ENCODE data around the gene PIERCE2.
"Not testable (repeated sequence)": the region's sequence is repeated elsewhere in the genome, so short reads cannot be mapped to it uniquely, and the experiment has no call there.

PIERCE2 gene

DNA sequence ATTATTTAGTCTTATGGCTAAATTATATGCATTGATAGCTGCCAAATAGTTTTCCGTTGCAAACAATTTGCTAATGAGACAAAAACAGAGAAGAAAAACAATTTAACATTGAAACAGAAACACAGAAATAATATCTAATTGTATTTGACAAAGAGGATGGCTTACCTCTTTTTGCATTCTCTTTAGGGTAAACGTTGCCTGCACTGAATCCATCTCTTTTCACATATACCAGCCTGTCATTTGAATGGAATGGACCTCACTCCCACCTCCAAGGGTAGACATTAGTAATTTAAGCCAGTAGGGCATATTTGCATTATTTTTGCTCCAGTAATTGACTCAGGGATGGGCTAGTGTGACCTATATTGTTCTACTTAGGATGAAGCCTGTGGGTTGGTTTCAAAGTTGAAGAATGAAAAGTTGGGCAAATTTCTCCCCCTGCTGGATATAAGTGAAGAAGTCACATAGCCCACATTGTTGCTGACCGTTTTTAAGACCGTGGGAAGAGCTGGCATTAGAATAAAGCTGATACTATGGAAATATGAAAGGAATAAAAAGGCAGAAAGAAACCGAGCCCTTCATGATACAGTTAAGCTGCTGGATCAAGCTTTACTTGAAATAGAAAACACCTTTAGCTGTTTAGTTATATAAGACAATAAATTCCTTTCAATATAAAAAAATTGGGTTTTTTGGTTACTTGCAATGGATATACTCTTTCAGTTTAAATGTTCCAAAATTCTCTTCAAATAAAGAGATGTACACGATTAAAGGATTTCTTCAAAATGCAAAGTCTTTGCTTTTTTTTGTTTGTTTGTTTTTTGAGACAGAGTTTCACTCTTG, 26.9 kb downstream of the PIERCE2 start:
- DNase-seq: peak; percentile 52

DNA sequence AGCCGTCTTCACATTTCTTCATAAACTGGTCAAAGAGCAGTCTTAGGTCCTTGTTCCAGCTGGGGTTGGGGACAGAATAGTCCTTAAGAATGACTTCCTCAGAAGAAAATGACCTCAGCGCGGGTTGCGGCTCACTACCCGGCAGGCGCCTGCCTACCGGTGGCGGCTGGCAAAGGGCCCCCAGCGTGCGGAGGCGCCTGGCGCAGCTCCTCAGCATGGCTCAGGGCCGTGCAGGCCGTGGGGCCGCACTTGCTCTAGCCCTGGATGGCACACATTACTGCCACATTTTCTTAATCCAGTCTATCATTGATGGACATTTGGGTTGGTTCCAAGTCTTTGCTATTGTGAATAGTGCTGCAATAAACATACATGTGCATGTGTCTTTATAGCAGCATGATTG, 34.8 kb downstream of the PIERCE2 start:
- not testable (repeated sequence) for DNase-seq

DNA sequence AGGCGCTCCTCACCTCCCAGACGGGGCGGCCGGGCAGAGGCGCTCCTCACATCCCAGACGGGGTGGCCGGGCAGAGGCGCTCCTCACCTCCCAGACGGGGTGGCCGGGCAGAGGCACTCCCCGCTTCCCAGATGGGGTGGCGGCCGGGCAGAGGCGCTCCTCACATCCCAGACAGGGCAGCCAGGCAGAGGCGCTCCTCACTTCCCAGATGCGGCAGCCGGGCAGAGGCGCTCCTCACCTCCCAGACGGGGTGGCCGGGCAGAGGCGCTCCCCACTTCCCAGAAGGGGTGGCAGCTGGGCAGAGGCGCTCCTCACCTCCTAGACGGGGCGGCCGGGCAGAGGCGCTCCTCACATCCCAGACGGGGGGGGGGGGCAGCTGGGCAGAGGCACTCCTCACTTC, 37.6 kb downstream of the PIERCE2 start:
- not testable (repeated sequence) for DNase-seq

DNA sequence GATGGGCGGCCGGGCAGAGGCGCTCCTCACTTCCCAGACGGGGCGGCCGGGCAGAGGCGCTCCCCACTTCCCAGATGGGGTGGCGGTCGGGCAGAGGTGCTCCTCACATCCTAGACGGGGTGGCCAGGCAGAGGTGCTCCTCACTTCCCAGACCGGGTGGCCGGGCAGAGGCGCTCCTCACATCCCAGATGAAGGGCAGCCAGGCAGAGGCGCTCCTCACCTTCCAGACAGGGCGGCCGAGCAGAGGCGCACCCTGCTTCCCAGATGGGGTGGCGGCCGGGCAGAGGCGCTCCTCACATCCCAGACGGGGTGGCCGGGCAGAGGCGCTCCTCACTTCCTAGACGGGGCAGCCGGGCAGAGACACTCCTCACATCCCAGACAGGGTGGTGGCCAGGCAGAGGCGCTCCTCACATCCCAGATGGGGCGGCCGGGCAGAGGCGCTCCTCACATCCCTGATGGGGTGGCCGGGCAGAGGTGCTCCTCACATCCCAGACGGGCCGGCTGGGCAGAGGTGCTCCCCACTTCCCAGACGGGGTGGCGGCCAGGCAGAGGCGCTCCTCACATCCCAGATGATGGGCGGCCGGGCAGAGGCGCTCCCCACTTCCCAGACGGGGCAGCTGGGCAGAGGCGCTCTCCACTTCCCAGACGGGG, 38.2 kb downstream of the PIERCE2 start:
- DNase-seq: not testable (repeated sequence)

DNA sequence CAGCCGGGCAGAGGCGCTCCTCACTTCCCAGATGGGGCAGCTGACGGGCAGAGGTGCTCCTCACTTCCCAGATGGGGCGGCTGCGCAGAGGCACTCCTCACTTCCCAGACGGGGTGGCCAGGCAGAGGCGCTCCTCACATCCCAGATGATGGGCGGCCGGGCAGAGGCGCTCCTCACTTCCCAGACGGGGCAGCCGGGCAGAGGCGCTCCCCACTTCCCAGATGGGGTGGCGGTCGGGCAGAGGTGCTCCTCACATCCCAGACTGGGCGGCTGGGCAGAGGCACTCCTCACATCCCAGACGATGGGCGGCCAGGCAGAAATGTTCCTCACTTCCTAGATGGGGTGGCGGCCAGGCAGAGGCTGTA, 38.7 kb downstream of the PIERCE2 start:
- DNase-seq: not testable (repeated sequence)

DNA sequence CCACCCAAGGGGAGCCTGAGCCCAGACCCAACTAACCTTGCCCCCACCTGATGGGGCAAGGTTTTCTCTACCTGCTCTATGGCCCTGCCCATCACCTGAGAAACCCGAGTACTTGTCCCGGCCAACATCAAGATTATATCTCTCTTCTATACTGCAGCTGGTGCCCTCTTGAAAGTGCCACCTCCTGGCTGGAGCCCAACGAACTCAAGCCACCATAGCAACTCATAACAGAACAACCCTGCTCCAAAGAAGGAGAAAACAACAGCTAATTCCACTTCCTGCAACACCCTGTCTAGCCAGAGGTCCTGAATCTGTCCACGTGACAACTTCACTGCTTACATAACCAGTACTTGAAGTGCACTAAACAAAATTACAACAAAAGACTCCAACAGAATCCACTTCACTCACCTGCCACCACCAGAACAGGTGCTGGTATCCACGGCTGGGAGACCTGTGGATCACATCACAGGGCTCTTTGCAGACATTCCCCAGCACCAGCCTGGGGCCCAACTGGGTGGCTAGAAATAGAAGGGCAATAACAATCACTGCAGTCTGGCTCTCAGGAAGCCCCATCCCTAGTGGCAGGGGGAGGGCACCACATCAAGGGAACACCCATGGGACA, 49.2 kb downstream of the PIERCE2 start:
- no peak for DNase-seq

DNA sequence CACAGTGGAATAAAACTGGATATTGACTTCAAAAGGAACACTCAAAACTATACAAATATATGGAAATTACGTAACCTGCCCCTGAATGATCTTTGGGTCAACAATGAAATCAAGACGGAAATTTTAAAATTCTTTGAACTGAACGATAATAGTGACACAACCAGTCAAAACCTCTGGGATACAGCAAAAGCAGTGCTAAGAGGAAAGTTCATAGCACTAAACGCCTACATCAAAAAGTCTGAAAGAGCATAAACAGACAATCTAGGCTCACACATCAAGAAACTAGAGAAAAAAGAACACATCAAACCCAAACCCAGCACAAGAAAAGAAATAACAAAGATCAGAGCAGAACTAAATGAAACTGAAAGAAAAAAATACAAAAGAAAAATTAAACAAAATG, 53.2 kb downstream of the PIERCE2 start:
- no peak for DNase-seq

DNA sequence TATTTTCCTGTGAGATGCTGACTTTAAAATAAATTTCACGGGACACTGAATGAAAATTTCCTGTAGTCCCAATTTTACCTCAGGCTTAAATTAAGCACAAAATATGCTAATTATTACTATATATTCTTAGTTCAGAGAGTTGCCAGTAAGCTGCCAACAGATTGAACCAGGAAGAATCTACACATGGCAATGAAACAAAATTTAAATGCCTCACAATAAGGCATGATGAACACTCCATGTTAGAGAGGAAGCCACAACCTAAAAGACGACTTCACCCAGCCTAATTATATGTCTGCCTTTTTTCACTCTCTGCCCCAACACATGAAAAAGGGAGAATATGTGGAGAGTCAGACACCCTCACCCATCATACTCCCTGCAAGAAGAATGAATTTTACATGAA, 60.0 kb downstream of the PIERCE2 start:
- no peak for DNase-seq

All from fibroblast of skin of right quadriceps (primary cell).